Measurements from ENCODE around the gene IFNE.

Gene IFNE

GRCh38 chr9:21522348-21522747 is 40.2 kb upstream of the IFNE start:
- no peak overlapping the region for H3K4me3 ChIP-seq (ENCODE audit: low read depth, low read length)
- no peak for TF ChIP-seq CTCF (IDR thresholded peaks at IDR 0.05; ENCODE audit: low read depth, low read length)

DNA sequence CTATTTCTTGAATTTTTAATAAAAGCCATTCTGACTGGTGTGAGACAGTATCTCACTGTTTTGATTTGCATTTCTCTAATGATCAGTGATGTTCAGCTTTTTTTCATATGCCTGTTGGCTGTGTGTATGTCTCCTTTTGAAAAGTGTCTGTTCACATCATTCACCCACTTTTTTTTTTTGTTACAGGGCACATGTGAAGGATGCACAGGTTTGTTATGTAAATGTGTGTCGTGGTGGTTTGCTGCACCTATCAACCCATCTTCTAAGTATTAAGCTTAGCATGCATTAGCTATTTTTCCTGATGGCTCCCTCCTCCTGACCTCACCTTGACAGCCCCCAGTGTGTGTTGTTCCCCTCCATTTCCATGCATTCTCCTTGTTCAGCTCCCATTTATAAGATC is 39.3 kb upstream of the IFNE start:
- H3K4me3 ChIP-seq (ENCODE audit: low read depth, low read length), result no peak overlapping the region
- TF ChIP-seq CTCF (IDR thresholded peaks at IDR 0.05; ENCODE audit: low read depth, low read length), result no peak

- no peak for TF ChIP-seq CTCF (IDR thresholded peaks at IDR 0.05; ENCODE audit: low read depth, low read length)
- H3K4me3 ChIP-seq (ENCODE audit: low read depth, low read length), result no peak overlapping the region
These were observed 38.6 kb upstream of the IFNE start for GRCh38 chr9:21520501-21521228.

GRCh38 chr9:21519855-21520434 is 37.8 kb upstream of the IFNE start:
- H3K4me3 ChIP-seq (ENCODE audit: low read depth, low read length), result no peak overlapping the region
- TF ChIP-seq CTCF (IDR thresholded peaks at IDR 0.05; ENCODE audit: low read depth, low read length), result no peak

DNA sequence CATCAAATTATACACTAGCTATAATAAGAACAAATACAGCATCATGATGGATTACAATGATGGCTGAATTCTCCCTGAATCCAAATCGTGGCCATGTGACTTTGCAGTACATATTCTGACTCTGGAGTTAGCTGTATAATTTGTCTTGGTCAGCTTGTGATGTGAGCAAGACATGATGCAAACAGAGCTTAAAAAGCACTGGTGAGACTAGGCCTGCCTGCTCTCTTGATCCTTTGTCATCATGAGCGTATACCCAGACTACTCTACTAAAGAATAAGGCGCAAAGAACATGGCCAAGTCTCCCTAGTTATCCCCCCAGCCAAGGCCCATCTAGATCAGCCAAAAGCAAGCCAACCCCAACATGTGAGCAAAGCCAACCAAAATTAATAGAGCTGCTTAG is 34.7 kb upstream of the IFNE start:
- no peak overlapping the region for H3K4me3 ChIP-seq (ENCODE audit: low read depth, low read length)
- TF ChIP-seq CTCF (IDR thresholded peaks at IDR 0.05; ENCODE audit: low read depth, low read length), result no peak

GRCh38 chr9:21513431-21513830 is 31.3 kb upstream of the IFNE start:
- no peak for TF ChIP-seq CTCF (IDR thresholded peaks at IDR 0.05; ENCODE audit: low read depth, low read length)
- no peak overlapping the region for H3K4me3 ChIP-seq (ENCODE audit: low read depth, low read length)

- TF ChIP-seq CTCF (IDR thresholded peaks at IDR 0.05; ENCODE audit: low read depth, low read length), result no peak
- H3K4me3 ChIP-seq (ENCODE audit: low read depth, low read length), result no peak overlapping the region
These were observed 28.7 kb upstream of the IFNE start for GRCh38 chr9:21510806-21511205.
